Brain microvascular endothelial cell (primary cell): ENCODE data around the gene ACSL3.
"Not testable (repeated sequence)": the region's sequence is repeated elsewhere in the genome, so short reads cannot be mapped to it uniquely, and the experiment has no call there.

Experiments used
- DNase-seq: peaks from one replicate; pipeline ENCODE4 v3.0.0-alpha.2; 2020
- H3K27ac ChIP-seq: fragments of 250-450 bp; sonication (Bioruptor Pico); 2 replicates; pipeline ENCODE4 v1.5.1; 2020; ENCODE audit warnings: mild to moderate bottlenecking, moderate library complexity
- H3K27me3 ChIP-seq: fragments of 250-450 bp; sonication (Bioruptor Pico); replicated peaks from 2 replicates; pipeline ENCODE4 v1.5.1; 2020; ENCODE audit warnings: mild to moderate bottlenecking
- H3K36me3 ChIP-seq: fragments of 250-450 bp; sonication (Bioruptor Pico); replicated peaks from 2 replicates; pipeline ENCODE4 v1.5.1; 2020; ENCODE audit warnings: mild to moderate bottlenecking
- H3K4me3 ChIP-seq: 2 replicates; pipeline ENCODE4 v1.5.1; 2011; ENCODE audit warnings: low read depth, mild to moderate bottlenecking, control low read depth, low read length, moderate library complexity
- CTCF ChIP-seq: IDR thresholded peaks from 2 replicates; pipeline ENCODE4 v1.5.1; 2011; ENCODE audit warnings: low read depth, mild to moderate bottlenecking, moderate library complexity, low read length, control low read depth, inconsistent platforms; ENCODE audit errors: missing control alignments
- in situ Hi-C: cut with HindIII; loops from 2 replicates; pipeline ENCODE4 v1.10.0; 2017; ENCODE audit warnings: low sequenced_read_pairs, low pct_ligation_motif_present

ACSL3 gene

GRCh38 chr2:222846003-222846402 lies 14.8 kb upstream of the ACSL3 start:
- in situ Hi-C loops = no loop called here
- TF ChIP-seq CTCF = no peak
- H3K36me3 ChIP-seq = no peaks in the 10 kb centered on the region
- no peaks in the 10 kb centered on the region for H3K27me3 ChIP-seq
- DNase-seq = no peak
- H3K27ac ChIP-seq = no peak overlapping the region
- no peak overlapping the region for H3K4me3 ChIP-seq

- H3K27ac ChIP-seq, in situ Hi-C loops, H3K36me3 ChIP-seq, DNase-seq, H3K27me3 ChIP-seq, H3K4me3 ChIP-seq: not testable (repeated sequence)
These were observed 12.8 kb upstream of the ACSL3 start for GRCh38 chr2:222848031-222848430.

GRCh38 chr2:222848862-222849261 lies 12.0 kb upstream of the ACSL3 start:
- H3K36me3 ChIP-seq = no peaks in the 10 kb centered on the region

GRCh38 chr2:222851956-222852617 lies 8.7 kb upstream of the ACSL3 start:
- in situ Hi-C loops = loop anchor here (25.0 kb wide), 1 partner anchor 140 kb away; no protein-coding TSS in a partner anchor
- Histone ChIP-seq H3K27me3 (no peaks in the 10 kb centered on the region), H3K4me3 (no peak overlapping the region), H3K27ac (no peak overlapping the region), H3K36me3 (no peaks in the 10 kb centered on the region)
- no peak for DNase-seq
- TF ChIP-seq CTCF = no peak

More at GRCh38 chr2:222848862-222849261, 12.0 kb upstream of the ACSL3 start:
- no peak for DNase-seq
- no peaks in the 10 kb centered on the region for H3K27me3 ChIP-seq
- H3K4me3 ChIP-seq = no peak overlapping the region
- no peak overlapping the region for H3K27ac ChIP-seq
- in situ Hi-C loops = no loop called here
- TF ChIP-seq CTCF = no peak

- no peak overlapping the region for H3K4me3 ChIP-seq
- H3K27me3 ChIP-seq = no peaks in the 10 kb centered on the region
- no peak for TF ChIP-seq CTCF
- DNase-seq = no peak
- in situ Hi-C loops = loop anchor here (25.0 kb wide), 1 partner anchor 143 kb away; no protein-coding TSS in a partner anchor
- H3K27ac ChIP-seq = no peak overlapping the region
- H3K36me3 ChIP-seq = no peaks in the 10 kb centered on the region
These were observed 5.8 kb upstream of the ACSL3 start for GRCh38 chr2:222854773-222855700.

GRCh38 chr2:222859786-222860612 lies 837 bp upstream of the ACSL3 start:
- no peak for DNase-seq
- Histone ChIP-seq H3K27ac (peak overlapping the region; percentile 94), H3K36me3 (peaks cover 4% of the 10 kb centered on the region), H3K4me3 (peak overlapping the region; percentile 44), H3K27me3 (no peaks in the 10 kb centered on the region)
- in situ Hi-C loops = loop anchor here (25.0 kb wide), 1 partner anchor 148 kb away; no protein-coding TSS in a partner anchor
- no peak for TF ChIP-seq CTCF
